ENCODE data around the gene RFK.

RFK gene

GRCh38 chr9:76405868-76406267, 11.6 kb upstream of the RFK start:
- DNase-seq: no peak

- no peak for DNase-seq
Observed at GRCh38 chr9:76405340-76405739, 11.1 kb upstream of the RFK start.

- no peak for DNase-seq
Observed at GRCh38 chr9:76404401-76404800, 10.2 kb upstream of the RFK start.

GRCh38 chr9:76403352-76403751, 9.1 kb upstream of the RFK start:
- DNase-seq: peak; percentile 87

GRCh38 chr9:76401580-76402354, 7.5 kb upstream of the RFK start:
- DNase-seq: peak; percentile 31

- no peak for DNase-seq
Observed at GRCh38 chr9:76401176-76401575, 7.0 kb upstream of the RFK start.

- DNase-seq: no peak
Observed at GRCh38 chr9:76400534-76401096, 6.4 kb upstream of the RFK start.

GRCh38 chr9:76399856-76400255, 5.6 kb upstream of the RFK start:
- peak; percentile 16 for DNase-seq

- no peak for DNase-seq
Observed at GRCh38 chr9:76396597-76396996, 2.4 kb upstream of the RFK start.

- DNase-seq: no peak
Observed at GRCh38 chr9:76396144-76396543, 1.9 kb upstream of the RFK start.

- DNase-seq: no peak
Observed at GRCh38 chr9:76395381-76395780, 1.2 kb upstream of the RFK start.

- DNase-seq: peak; percentile 42
Observed at GRCh38 chr9:76394960-76395252, 680 bp upstream of the RFK start.

- no peak for DNase-seq
Observed at GRCh38 chr9:76390656-76391055, 3.6 kb downstream of the RFK start.

- no peak for DNase-seq
Observed at GRCh38 chr9:76379494-76379893, 14.7 kb downstream of the RFK start.

- DNase-seq: no peak
Observed at GRCh38 chr9:76378367-76379073, 15.7 kb downstream of the RFK start.

- no peak for DNase-seq
Observed at GRCh38 chr9:76377791-76378190, 16.4 kb downstream of the RFK start.

GRCh38 chr9:76374783-76375559, 19.3 kb downstream of the RFK start:
- peak; percentile 84 for DNase-seq

- DNase-seq: no peak
Observed at GRCh38 chr9:76373784-76374474, 20.3 kb downstream of the RFK start.

GRCh38 chr9:76373173-76373783, 20.9 kb downstream of the RFK start:
- peak; percentile 45 for DNase-seq

GRCh38 chr9:76372336-76372735, 21.9 kb downstream of the RFK start:
- no peak for DNase-seq

- peak; percentile 89 for DNase-seq
Observed at GRCh38 chr9:76371901-76372300, 22.3 kb downstream of the RFK start.

- DNase-seq: no peak
Observed at GRCh38 chr9:76370396-76371023, 23.7 kb downstream of the RFK start.

All from fibroblast of skin of scalp (primary cell).